SIG-M5 treated with dmso at 0.1 percent for 504 hours (cell line): Measurements from ENCODE around the gene SEZ6L.

Experiments used
- DNase-seq: peaks from one replicate; lab custom pipeline; 2025; ENCODE audit not compliant: unreplicated experiment; lab: John Stamatoyannopoulos, UW

Gene SEZ6L

GRCh38 chr22:26328221-26328620 lies 159.0 kb downstream of the SEZ6L start:
- DNase-seq = no peak

DNA sequence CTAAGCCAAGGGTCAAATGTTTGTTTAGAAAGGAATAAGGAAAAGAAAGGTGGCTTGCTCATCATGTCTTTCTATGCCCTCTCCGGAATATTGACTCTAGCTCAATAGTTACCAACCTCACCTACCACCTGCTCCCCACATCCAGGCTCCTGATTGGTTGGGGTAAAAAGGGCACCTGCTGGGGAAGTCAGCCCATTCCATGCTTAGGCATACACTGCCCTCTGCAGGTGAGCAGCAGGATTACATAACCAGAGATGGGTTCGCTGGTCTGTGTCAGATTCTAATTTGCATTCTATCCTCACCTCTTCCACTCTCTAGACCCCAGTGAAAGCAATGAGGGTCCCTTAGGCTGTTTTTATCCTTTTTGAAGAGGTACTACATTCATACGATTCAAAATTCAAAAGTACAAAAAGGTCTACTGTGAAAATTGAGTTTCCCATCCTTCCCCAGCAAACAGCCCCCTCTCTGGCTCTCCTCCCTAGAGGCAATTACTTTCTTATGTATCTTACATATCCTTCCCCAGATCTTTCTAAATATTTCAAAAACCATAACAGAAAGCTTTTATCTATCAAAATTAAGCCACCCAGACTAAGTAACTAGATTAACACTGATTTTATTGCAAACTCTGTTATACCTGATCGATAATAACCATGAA lies 161.8 kb downstream of the SEZ6L start:
- DNase-seq = peak; percentile 35

DNA sequence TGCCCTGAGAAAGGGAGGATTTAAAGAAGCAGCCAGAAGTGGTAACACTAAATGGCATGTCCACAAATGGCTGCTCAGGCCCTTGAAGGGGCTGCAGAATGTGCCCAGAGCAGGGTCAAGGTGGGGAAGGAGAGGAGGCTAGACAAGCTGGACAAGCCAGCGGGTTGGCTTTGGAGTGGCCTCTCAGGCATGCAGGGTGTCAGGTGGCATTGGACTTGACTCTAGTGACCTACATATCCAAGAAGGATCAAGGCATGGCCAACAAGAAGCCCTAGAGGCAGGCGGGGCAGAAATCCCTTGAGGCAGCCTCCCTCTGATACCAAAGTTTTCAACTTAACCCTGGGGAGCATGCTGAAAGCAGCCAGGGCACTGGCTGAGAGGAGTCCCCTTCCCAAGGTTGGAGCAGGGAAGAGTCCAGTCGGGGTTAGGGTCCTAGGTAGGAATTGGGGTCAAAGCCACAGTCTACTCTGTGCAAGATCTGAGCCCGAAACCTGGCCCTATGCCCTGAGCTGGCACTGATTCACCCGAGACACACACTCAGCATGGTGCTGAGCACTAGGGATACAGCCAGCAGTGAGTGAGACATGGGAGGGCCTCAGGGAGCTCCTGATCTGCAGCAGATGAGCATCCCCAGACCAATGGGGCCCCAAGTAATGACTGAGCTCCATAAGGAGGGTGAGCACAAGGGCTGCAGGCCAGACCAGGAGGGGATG lies 164.0 kb downstream of the SEZ6L start:
- no peak for DNase-seq

DNA sequence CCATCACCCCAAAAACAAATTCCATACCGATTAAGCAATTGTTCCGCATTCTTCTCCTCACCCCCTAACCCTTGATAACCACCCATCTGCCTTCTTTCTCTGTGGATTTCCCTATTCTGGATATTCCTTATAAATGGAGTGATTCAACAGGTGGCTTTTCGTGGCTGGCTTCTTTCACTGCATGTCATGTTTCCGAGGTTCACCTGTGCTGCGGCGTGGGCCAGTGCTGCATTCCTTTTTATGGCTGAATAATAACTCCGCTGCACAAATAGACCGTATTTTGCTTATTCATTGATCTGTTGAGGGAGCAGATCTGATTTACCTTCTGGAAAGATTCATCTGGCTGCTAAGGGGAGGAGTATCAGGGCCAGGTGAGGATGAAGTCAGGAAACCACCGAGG lies 165.0 kb downstream of the SEZ6L start:
- no peak for DNase-seq

- no peak for DNase-seq
Measured at GRCh38 chr22:26336773-26337172, 167.5 kb downstream of the SEZ6L start.

DNA sequence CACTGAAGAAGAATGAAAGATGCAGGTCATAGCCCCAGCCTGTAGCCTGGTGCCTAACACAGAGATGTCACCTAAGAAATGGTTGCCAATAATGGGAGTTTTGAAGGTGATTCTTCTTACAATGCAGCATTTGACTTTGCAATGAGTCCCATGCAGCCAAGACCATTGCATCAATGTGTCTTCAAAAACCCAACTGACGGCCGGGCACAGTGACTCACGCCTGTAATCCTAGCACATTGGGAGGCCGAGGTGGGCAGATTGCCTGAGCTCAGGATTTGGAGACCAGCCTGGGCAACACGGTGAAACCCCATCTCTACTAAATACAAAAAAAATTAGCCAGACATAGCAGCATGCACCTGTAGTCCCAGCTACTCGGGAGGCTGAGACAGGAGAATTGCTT lies 170.5 kb downstream of the SEZ6L start:
- no peak for DNase-seq

DNA sequence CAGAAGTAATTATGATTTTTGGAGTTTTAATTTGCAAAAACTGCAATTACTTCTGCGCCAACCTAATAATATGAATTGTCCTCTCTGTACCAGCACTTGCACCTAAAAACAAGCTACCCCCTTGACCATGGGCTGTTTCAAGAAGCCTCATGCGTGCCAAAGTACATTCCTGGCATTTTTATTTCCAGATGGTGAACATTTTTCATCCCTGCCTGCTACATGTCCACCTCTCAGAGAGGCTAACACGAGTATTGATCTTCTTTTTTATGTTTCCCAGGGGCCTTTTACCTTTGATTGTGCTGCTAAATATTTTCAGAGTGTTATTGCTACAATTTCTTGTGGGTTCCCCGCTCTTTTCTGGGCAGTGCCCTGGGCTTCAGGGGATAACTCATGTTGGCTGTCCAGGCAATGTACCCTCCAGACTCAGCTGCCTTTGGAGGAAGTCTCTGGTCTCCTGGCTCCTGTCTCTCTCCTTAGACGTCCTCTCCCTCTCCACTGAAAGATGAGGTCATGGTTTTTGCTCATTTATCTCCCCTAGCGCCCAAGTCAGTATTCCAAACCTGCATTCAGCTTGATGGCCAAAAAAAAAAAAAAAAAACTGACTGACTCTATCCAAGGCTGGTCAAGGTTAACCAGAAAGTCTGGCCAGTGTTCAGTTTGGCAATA lies 173.6 kb downstream of the SEZ6L start:
- DNase-seq = no peak

- no peak for DNase-seq
Measured at GRCh38 chr22:26345496-26345895, 176.2 kb downstream of the SEZ6L start.

- no peak for DNase-seq
Measured at GRCh38 chr22:26348810-26349526, 179.7 kb downstream of the SEZ6L start.

GRCh38 chr22:26354707-26355106 lies 185.4 kb downstream of the SEZ6L start:
- no peak for DNase-seq

- no peak for DNase-seq
Measured at GRCh38 chr22:26357281-26357680, 188.0 kb downstream of the SEZ6L start.

DNA sequence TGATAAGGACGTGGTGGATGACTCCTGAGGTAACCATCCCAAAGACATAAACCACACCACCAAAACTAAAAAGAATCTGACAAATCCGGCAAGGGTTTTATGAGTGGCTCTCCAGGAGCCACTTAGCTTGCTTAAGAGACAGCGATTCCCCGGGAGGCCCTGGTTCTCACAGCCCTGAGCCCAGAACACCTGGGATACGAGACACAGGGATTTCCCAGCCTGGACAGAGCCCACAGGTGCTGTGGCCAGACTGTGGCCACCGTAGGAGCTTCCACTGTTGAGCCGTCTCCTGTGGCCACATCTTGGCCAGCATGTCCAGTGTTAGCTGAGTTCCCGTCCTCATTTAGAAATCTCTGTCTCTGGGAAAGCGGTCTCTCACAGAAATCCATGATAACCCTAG lies 188.6 kb downstream of the SEZ6L start:
- DNase-seq = no peak

- DNase-seq = no peak
Measured at GRCh38 chr22:26359156-26359555, 189.9 kb downstream of the SEZ6L start.

DNA sequence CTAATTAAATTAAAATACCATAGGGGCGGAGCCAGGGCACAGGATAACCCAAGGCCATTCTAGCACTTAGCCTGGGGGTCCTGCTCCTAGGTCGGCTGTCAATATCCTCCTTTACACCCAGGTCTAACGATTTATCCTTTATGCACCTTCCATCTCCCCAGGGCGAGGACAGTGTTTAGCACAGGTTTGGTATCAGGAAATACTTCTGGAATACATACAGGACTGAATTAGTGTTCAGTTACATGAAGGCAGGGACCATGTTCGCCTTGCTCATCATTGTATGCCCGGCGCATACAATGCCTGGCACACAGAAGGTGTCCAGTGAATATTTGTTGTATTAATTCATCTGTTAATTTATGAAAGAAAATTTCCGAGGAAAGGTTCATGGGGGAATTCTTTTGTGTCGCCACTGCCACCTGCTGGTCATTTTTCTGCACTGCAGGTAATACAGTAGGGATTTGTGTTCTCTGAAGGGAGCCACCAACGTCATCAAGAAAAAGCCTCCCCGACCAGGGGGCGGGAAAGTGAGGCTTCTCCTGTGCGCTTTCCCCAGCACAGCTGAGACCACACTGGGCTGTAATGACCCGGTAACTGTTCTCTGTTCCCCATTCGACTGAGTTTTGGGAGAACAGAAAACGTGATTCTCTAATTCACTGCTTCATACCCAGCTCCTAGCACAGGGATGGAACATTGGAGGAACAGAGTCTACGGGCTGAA lies 191.1 kb downstream of the SEZ6L start:
- DNase-seq = peak; percentile 78

- no peak for DNase-seq
Measured at GRCh38 chr22:26362471-26362870, 193.2 kb downstream of the SEZ6L start.

GRCh38 chr22:26364066-26365015 lies 195.1 kb downstream of the SEZ6L start:
- peak; percentile 86 for DNase-seq

- DNase-seq = peak; percentile 39
Measured at GRCh38 chr22:26367402-26368245, 198.4 kb downstream of the SEZ6L start.

- DNase-seq = no peak
Measured at GRCh38 chr22:26372890-26373289, 203.6 kb downstream of the SEZ6L start.
